EH (cell line): ENCODE results near the gene DDB1.

ENCODE experiments used
- DNase-seq: peaks from one replicate; pipeline ENCODE4 v3.0.0-alpha.2; 2015; ENCODE audit warnings: low read depth

The DDB1 gene

GRCh38 chr11:61354208-61354607 is 21.3 kb upstream of the DDB1 start:
- DNase-seq: peak; percentile 17

GRCh38 chr11:61353131-61354067 is 20.5 kb upstream of the DDB1 start:
- no peak for DNase-seq

- DNase-seq: no peak
Observed at GRCh38 chr11:61352038-61352437, 19.1 kb upstream of the DDB1 start.

GRCh38 chr11:61350803-61351202 is 17.9 kb upstream of the DDB1 start:
- DNase-seq: no peak

- DNase-seq: no peak
Observed at GRCh38 chr11:61350336-61350735, 17.4 kb upstream of the DDB1 start.

- DNase-seq: no peak
Observed at GRCh38 chr11:61349916-61350315, 17.0 kb upstream of the DDB1 start.

GRCh38 chr11:61349189-61349751 is 16.4 kb upstream of the DDB1 start:
- DNase-seq: no peak

GRCh38 chr11:61347916-61348461 is 15.1 kb upstream of the DDB1 start:
- peak; percentile 19 for DNase-seq

GRCh38 chr11:61345954-61346843 is 13.3 kb upstream of the DDB1 start:
- no peak for DNase-seq

GRCh38 chr11:61345170-61345610 is 12.3 kb upstream of the DDB1 start:
- DNase-seq: peak; percentile 45

GRCh38 chr11:61343792-61344745 is 11.2 kb upstream of the DDB1 start:
- no peak for DNase-seq

GRCh38 chr11:61342207-61342803 is 9.4 kb upstream of the DDB1 start:
- DNase-seq: no peak

GRCh38 chr11:61341706-61342105 is 8.8 kb upstream of the DDB1 start:
- no peak for DNase-seq

GRCh38 chr11:61340979-61341378 is 8.1 kb upstream of the DDB1 start:
- no peak for DNase-seq

- no peak for DNase-seq
Observed at GRCh38 chr11:61339490-61339878, 6.6 kb upstream of the DDB1 start.

- no peak for DNase-seq
Observed at GRCh38 chr11:61338783-61339489, 6.0 kb upstream of the DDB1 start.

GRCh38 chr11:61337706-61338470 is 5.0 kb upstream of the DDB1 start:
- no peak for DNase-seq

- peak; percentile 75 for DNase-seq
Observed at GRCh38 chr11:61336171-61336935, 3.4 kb upstream of the DDB1 start.
